Measurements from ENCODE around the gene PIK3IP1. TPM values are rescaled to one million over a fixed set of nuclear protein-coding genes. Genes with fewer than 3 reads are reported as not detected.
A peak's percentile ranks its signal among the peaks of the same experiment; 100 is the strongest.
"Not testable (repeated sequence)": the region's sequence is repeated elsewhere in the genome, so short reads cannot be mapped to it uniquely, and the experiment has no call there.

PIK3IP1 gene
- total RNA-seq, 1 donor from 2014 or later = 57.8 TPM

DNA sequence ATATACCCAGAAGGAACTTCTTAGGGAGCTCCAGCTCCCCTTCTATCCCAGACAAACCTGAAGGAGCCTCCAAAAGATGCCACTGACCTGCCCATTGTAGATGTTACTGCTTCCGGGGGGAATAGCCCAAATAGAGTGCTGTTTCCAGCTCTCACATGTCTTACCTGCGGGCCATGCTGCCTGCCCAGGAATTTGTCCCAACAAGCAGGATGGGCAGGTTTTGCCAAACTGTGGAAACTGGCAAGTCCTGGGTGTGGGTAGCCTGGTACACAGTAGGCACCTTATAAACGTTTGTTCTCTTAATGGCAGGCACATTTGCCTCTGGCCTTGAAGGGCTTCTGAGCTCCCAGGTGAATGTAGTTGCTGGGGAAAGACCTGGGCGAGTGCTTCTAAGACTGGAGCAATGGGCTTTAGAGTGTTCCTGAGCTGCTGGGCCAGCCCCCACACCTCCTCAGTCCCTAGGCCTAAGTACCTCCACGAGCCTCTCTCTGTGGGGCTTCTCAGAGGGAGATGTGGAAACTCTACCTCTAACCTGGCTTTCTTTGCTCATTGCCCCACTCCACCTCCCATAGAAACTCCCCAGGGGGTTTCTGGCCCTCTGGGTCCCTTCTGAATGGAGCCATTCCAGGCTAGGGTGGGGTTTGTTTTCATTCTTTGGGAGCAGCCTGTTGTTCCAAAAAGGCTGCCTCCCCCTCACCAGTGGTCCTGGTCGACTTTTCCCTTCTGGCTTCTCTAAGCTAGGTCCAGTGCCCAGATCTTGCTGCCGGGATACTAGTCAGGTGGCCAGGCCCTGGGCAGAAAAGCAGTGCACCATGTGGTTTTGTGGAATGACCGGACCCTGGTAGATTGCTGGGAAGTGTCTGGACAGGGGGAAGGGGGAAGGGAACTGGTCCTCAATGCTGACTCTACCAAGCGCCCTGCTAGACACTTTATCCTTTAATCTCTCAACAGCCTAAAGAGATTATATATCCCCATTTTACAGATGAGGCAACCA, 43.0 kb downstream of the PIK3IP1 start:
- no peak for DNase-seq (ENCODE audit: low spot score)

DNA sequence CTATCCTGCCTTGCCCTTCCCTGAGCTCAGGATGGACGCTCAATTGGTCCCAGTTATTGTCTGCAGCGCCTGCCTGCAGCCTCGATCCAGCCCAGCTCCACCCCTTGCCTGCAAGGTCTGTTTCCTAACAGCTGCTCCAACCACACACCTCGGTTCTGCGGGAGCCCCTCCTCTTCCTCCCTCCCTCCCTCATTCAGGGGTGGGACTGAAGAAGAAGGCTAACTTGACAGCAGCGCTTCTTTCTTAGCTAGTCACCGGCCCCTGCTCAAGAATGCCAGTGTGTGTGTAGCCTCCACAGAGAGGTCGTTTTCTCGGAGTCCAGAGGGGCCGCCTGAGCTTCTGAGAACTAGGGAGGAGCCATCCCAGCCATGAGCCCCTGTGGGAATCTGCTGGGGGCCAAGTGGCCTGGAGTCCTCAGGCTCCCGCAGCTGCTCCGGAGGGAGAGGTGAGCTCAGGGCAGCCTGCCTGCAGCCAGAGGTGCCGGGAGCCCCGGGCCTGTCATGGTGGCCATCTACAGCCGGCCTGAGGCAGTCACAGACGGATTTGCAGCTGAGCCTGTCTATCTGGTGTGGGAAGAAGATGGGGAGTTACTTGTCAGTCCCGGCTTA, 44.0 kb downstream of the PIK3IP1 start:
- DNase-seq (ENCODE audit: low spot score) = peak; percentile 86

DNA sequence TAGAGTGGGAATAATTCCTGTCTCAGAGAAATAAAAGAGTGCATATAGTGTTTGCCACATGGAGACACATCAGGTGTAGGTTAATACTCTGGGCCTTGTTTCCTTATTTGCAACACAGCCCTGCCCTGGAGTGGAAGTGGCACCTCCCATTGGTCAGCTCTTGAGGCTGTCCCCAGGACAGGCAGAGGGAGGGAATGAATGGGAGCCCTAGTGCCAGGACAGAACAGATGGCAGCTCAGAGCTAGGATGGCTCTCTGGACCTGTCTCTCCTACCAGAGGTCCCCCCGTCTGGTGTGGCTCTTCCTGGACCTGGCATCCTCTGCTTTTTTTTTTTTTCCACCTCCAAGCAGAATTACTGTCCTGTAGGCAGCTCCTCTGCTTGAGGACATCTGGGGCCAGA, 44.6 kb downstream of the PIK3IP1 start:
- no peak for DNase-seq (ENCODE audit: low spot score)

DNA sequence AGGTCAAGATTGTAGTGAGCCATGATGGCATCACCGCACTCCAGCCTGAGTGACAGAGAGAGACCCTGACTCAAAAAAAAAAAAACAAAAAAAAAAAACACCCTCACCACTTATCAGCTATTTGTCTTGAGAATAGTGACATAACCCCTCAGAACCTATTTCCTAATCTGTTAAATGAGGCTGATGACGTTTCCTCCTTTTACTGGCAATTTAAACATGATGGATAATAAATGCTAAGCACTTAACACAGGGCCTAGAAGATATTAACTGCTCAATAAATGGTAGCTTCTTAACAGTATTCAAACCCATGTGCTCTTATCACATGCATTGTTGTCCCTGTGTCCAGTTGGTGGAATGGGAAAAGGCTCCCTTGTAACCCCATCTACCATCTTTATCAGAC, 45.6 kb downstream of the PIK3IP1 start:
- no peak for DNase-seq (ENCODE audit: low spot score)

DNA sequence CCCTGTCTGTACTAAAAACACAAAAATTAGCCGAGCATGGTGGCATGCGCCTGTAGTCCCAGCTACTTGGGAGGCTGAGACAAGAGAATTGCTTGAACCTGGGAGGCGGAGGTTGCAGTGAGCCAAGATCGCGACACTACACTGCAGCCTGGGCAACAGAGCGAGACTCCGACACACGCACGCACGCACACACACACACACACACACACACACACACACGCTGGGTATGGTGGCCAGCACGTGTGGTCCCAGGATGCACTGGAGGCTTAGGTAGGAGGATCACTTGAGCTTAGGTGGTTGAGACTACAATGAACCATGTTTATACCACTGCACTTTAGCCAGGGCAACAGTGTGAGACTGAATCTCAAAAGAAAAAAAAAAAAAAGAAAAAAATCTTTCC, 46.3 kb downstream of the PIK3IP1 start:
- DNase-seq (ENCODE audit: low spot score) = not testable (repeated sequence)

DNA sequence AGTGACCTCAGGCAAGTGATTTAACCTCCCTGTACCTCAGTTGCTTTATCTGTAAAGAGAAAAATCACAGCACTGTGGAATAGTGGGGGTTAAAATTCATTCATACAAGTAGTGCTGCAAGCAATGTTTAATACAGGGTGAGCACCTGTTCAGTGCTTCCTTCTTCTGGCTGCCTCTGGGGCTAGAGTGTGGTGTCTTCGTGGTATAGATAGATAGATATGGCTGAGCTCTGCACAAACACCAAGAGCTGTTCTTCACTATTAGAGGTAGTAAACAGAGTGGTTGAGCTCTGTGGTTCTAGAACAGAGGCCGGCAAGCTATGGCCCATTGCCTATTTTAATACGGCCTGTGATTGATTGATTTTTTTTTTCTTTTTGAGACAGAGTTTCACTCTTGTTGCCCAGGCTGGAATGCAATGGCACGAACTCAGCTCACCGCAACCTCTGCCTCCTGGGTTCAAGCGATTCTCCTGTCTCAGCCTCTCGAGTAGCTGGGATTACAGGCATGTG, 47.3 kb downstream of the PIK3IP1 start:
- no peak for DNase-seq (ENCODE audit: low spot score)

DNA sequence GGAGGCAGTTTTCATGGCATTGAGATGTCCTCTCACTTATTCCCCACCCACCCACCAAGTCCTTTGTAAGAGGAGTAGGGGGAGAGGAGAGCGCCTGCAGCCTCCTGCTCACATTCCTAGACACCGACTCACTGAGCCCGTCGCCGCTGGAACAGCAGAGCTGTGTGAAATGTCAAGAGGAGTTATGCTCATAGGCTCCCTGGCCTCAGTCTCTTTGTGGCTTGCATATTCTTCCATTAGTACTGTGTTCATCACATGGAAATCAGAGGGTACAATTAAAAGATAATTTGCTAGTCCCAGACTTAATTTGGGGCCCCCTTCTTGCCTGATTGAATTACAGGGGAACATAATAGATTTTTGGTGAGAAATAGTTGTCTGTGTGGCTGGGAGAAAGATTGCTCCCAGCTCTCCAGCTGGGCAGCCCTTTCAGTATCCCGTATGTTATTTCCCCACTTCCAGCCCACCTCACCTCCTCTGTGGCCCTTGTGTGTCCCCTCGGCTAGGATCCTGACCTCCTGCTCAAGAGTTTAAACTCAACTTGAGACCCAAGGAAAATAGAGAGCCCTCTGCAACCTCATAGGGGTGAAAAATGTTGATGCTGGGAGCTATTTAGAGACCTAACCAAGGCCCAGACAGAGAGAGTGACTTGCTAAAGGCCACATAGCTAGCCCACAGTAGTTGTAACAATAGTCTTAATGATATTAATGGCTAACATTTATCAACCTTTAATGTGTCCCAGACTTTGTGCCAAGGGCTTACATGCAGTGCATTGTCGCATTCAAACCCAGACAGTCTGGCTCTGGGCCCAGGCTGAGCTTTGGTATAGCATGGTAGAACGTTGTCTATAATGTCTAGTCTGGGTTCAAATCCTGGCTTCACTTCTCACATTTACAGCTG, 48.0 kb downstream of the PIK3IP1 start:
- DNase-seq (ENCODE audit: low spot score) = no peak

DNA sequence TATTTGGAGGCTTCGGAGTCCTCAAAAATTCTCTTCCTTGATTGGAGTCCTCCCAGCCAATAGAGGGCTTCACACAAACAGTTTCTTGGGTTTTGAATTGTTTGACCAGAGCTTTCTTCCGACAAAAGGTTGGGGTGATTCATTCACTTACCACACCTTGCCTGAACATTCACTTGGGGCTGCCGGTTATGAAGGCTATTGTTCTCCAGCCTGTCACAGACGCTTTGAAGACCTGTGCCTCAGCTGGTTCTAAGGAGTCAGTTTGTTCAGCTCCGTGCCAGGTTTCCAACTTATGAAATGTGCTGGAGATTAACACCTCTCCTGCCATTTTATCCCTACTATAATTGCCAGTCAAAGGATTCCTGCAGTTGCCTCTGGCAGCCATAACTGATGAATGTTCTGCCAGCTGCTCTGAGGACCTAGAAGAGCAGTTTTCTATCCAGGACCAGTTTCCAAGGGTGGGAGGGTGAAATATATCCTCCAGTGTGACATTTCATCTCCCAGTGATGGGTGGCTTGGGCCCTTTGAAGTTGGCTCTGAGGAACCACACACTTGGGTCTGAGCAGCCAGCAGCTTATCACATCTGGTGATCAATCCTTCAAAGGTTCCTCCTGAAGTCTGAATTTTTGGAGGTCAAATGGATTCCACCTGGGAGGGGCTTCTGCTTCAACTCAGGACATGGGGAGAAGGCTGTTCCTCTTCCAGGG, 48.8 kb downstream of the PIK3IP1 start:
- DNase-seq (ENCODE audit: low spot score) = no peak

DNA sequence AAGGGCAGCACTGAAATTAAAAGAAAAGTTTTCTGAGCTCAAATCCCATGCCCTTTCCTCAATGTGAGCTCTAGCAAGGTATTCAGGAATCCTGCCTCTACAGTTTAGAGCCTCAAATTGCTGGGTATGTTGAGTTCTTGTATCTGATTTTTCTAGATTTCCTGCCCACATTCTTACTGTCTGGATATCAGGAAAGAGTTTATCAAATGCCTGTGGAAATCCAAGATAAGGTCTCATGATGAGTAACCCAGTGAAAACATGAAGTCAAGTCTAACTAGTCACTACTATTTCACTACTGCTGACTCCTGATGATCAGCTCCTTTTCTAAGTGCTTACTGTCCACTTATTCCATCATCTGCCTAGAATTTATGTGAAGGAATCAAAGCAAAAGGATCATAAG, 50.4 kb downstream of the PIK3IP1 start:
- no peak for DNase-seq (ENCODE audit: low spot score)

DNA sequence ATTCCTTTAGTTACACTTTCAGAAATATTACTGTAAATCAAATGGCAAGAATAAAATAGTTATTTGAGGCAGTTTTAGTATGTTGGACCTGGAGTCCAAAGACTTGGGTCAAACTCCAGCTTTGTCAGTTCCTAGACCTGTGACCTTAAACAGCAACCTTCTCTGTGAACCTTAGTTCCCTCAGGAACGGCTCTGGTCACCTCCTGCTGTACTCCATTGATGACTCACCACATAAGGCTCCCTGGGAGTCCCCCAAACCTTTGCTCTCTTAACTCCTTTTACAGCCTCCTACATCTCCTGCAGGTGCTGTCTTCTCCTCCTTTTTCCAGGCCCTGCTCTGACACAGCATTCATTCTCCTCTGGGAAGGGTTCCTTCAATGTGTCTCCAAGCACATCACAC, 51.1 kb downstream of the PIK3IP1 start:
- DNase-seq (ENCODE audit: low spot score) = no peak

DNA sequence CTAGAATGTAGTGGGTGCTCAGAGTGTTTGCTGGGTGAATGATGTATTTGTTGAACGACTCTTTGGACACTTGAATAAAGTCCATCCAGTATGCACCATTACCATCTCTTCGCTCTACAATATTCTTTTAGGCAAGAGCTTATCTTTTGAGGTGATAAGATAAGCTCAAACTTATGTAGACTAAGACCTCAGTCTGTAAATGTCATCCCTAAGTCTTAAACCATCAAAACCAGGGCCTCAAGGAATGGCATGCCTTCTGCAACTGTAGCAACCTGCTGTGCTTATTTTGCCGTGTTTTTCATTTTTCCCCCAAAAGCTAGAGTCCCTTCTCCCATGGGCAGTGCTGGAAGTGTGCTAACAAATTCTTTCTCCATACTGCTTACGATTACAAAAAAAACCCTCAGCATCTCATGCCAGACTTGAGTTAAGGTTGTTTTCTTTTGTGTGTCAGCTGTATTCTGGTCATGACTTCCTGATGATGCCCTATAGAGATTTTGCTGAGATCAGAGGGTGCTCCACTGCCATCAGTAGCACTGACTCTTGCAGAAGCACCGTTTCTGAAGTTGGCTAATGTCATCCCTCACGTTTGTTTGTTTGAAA, 52.4 kb downstream of the PIK3IP1 start:
- DNase-seq (ENCODE audit: low spot score) = no peak

DNA sequence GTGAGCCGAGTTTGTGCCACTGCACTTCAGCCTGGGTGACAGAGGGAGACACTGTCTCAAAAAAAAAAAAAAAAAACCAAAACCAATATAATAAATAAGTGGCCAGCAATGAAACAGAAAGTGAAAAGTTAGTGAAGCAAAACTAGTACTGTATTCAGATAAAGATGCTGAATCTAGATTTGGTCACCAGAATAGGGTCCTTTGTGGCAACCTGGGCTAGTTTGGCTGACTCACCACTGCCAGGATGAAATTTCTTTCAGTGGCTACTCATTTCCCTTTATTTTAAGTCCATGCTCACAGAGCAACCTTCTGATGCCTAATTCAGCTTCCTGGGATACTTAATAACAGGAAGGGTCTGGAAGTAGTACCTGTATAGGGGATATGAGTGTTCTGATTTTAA, 54.2 kb downstream of the PIK3IP1 start:
- DNase-seq (ENCODE audit: low spot score) = no peak

DNA sequence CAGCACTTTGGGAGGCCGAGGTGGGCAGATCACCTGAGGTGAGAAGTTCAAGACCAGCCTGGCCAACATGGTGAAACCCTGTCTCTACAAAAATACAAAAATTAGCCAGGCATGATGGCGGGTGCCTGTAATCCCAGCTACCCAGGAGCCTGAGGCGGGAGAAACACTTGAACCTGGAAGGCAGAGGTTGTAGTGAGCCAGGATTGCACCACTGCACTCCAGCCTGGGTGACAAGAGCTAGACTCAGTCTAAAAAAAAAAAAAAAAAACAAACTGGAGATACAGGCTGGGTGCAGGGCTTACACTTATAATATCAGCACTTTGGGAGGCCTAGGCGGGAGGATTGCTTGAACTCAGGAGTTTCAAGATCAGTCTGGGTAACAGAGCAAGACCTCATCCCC, 56.2 kb downstream of the PIK3IP1 start:
- DNase-seq (ENCODE audit: low spot score) = not testable (repeated sequence)

DNA sequence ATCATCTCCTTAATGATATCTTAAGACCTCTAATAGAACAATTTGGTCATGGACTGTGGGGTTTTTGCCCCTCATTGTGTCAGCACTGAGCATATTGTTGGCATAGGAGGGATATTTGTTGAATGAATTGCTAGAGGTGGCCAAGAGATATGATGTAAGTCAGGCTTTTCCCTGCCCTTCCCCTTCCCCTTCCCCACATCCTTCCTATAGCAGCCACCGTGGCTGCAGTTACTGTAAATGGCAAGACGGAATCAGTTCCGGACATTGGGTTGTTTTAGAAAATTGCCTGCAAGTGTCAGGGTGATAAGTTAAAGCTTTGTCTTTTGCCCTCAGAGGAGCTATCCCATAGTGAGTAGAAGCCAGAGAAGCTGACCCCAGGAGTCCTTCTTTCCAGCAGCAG, 57.2 kb downstream of the PIK3IP1 start:
- no peak for DNase-seq (ENCODE audit: low spot score)

DNA sequence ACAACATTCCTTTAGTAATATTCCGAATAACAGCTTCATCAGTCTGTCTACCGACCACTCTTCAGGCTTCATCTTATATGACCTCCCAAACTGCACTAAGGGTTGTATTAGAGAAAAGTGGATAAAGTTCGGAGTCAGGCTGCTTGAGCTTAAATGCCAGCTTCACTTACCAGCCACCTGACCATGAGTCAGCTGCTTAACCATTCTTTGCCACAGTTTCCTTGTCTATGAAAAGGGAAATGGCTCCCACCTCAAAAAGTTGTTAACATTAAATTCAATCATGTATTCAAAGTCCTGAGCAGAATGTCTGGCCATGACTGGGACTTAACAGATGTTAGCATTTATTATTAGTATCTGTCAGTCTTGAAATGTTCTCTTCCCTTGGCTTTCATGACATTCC, 59.3 kb downstream of the PIK3IP1 start:
- DNase-seq (ENCODE audit: low spot score) = no peak

Other genes starting within 250 kb of the PIK3IP1 start
- 327 TPM for gene SMTN, start 211.2 kb downstream of the PIK3IP1 start, total RNA-seq
- 259 TPM for gene SELENOM, start 184.9 kb downstream of the PIK3IP1 start, total RNA-seq
- 4.8 TPM for gene INPP5J, start 169.5 kb downstream of the PIK3IP1 start, total RNA-seq
- gene PLA2G3, start 152.0 kb downstream of the PIK3IP1 start, total RNA-seq = not detected
- gene RNF185, start 132.3 kb downstream of the PIK3IP1 start, total RNA-seq = 34.1 TPM
- 85.4 TPM for gene LIMK2, start 80.2 kb downstream of the PIK3IP1 start, total RNA-seq
- gene PATZ1, start 53.9 kb upstream of the PIK3IP1 start, total RNA-seq = 58.5 TPM
- 50.9 TPM for gene DRG1, start 107.1 kb upstream of the PIK3IP1 start, total RNA-seq
- 45.7 TPM for gene EIF4ENIF1, start 197.4 kb upstream of the PIK3IP1 start, total RNA-seq
- gene SFI1, start 204.0 kb upstream of the PIK3IP1 start, total RNA-seq = 76.9 TPM

Data from ureter (tissue), 1 donor.